ENCODE data around the gene LILRB4.
A peak's percentile ranks its signal among the peaks of the same experiment; 100 is the strongest.

Gene LILRB4

DNA sequence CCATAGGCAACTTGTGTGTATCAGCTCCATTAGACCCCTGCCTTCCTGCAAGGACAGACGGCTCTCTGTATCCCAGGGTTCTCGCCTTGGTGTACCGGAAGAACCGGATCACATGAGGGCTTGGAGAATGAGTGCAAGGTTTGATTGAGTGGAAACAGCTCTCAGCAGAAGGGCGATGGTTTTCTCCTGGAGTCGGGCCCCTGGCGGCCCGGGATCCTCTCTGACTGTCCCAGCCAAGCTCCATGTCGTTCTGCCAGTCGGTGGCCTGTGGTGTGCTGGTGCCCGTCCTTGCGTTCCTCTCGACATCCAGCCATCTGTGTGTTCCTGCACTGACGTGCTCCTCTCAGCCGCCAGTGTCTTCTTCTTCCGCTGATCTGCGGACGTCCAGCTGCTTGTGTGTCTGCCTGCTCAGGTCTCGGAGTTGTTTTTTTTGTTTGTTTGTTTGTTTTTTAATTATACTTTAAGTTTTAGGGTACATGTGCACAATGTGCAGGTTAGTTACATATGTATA lies 16.4 kb upstream of the LILRB4 start:
- 98% methylated on average over 14 of the region's 19 CpGs for WGBS (ENCODE audit: insufficient coverage)
- Histone ChIP-seq H3K9me3 (ENCODE audit: control extremely low read depth in 1 of 5, control insufficient read depth in 4 of 5, insufficient read depth in 2 of 5, low read depth in 1 of 5, low read length in 4 of 5) (no peaks in the 10 kb centered on the region), H3K27ac (ENCODE audit: insufficient read depth in 1 of 2, low read depth in 1 of 2, low read length in 2 of 2, poor library complexity in 1 of 2, severe bottlenecking in 2 of 2) (no peak overlapping the region), H3K4me3 (ENCODE audit: control insufficient read depth in 1 of 7, extremely low read depth in 1 of 7, insufficient read depth in 4 of 7, low read depth in 2 of 7, low read length in 6 of 7) (no peak overlapping the region), H3K27me3 (replicated peaks in 2 of 5; ENCODE audit: control insufficient read depth in 4 of 5, insufficient read depth in 5 of 5, low read length in 4 of 5) (peaks cover 0 to 2% (median 0%) of the 10 kb centered on the region in 5 experiments), H3K4me1 (ENCODE audit: control extremely low read depth in 1 of 4, control insufficient read depth in 4 of 4, insufficient read depth in 4 of 4, low read length in 3 of 4) (peaks cover 0 to 5% (median 1%) of the 10 kb centered on the region in 4 experiments), H3K36me3 (ENCODE audit: control insufficient read depth in 4 of 4, insufficient read depth in 4 of 4, low read length in 3 of 4) (no peaks in the 10 kb centered on the region)
- ChIA-PET POLR2A (no interaction called here), CTCF (no interaction called here)
- DNase-seq = no peak

DNA sequence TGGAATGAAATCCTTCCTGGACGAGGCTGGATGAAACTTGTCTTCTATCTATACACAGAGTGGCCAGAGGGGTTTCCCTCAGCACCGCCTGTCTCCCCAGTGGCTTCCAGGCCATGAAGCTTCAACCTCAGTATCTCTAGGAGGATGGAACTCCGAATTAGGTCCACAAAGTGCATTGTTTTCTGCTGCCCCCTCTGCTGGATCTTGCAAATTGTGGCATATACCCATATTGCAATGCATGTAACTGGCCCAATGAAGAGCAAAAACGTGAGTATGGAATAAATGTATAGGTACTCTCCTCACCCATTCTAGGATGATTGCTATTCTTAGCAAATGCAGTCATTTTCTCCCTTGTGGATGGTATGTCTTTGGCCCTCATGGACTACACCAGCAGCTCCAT lies 14.7 kb upstream of the LILRB4 start:
- peaks cover 0 to 2% (median 0%) of the 10 kb centered on the region in 5 experiments for H3K27me3 ChIP-seq (replicated peaks in 2 of 5; ENCODE audit: control insufficient read depth in 4 of 5, insufficient read depth in 5 of 5, low read length in 4 of 5)
- H3K9me3 ChIP-seq (ENCODE audit: control extremely low read depth in 1 of 5, control insufficient read depth in 4 of 5, insufficient read depth in 2 of 5, low read depth in 1 of 5, low read length in 4 of 5) = no peaks in the 10 kb centered on the region
- ChIA-PET CTCF (interaction anchor here (0.6 to 1.0 kb wide), 2 partner anchors 50 to 168 kb away, joined by 3 read pairs; no protein-coding TSS in a partner anchor), POLR2A (no interaction called here)
- no peaks in the 10 kb centered on the region for H3K36me3 ChIP-seq (ENCODE audit: control insufficient read depth in 4 of 4, insufficient read depth in 4 of 4, low read length in 3 of 4)
- peaks cover 0 to 1% (median 0%) of the 10 kb centered on the region in 4 experiments for H3K4me1 ChIP-seq (ENCODE audit: control extremely low read depth in 1 of 4, control insufficient read depth in 4 of 4, insufficient read depth in 4 of 4, low read length in 3 of 4)
- peak in 1 of 3 donors; percentile 11 for DNase-seq
- no peak overlapping the region for H3K4me3 ChIP-seq (ENCODE audit: control insufficient read depth in 1 of 7, extremely low read depth in 1 of 7, insufficient read depth in 4 of 7, low read depth in 2 of 7, low read length in 6 of 7)
- WGBS (ENCODE audit: insufficient coverage) = 73% methylated on average over 3 of the region's 4 CpGs
- no peak overlapping the region for H3K27ac ChIP-seq (ENCODE audit: insufficient read depth in 1 of 2, low read depth in 1 of 2, low read length in 2 of 2, poor library complexity in 1 of 2, severe bottlenecking in 2 of 2)

DNA sequence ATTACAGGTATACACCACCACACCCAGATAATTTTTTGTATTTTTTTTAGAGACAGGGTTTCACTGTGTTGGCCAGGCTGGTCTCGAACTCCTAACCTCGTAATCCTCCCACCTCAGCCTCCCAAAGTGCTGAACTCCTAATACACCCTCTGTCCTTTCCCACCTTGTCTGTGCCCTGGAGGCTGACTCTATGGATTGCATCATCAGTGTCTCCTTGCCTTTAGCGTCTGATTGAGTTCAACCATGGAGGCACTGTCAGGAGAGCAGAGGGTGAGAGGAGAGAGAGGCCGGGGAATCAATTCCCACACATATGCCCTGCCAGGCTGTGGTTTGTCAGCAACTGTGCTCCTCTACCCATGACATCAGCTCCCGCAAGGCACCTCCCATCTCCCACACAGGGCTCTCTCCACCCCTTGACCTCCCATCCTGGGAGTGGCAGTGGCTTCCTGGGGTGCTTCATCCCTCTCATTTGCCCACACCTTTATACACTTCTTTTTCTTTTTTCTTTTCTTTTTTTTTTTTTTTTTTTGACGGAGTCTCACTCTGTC lies 12.6 kb upstream of the LILRB4 start:
- Histone ChIP-seq H3K4me3 (ENCODE audit: control insufficient read depth in 1 of 7, extremely low read depth in 1 of 7, insufficient read depth in 4 of 7, low read depth in 2 of 7, low read length in 6 of 7) (no peak overlapping the region), H3K36me3 (ENCODE audit: control insufficient read depth in 4 of 4, insufficient read depth in 4 of 4, low read length in 3 of 4) (no peaks in the 10 kb centered on the region), H3K27me3 (replicated peaks in 2 of 5; ENCODE audit: control insufficient read depth in 4 of 5, insufficient read depth in 5 of 5, low read length in 4 of 5) (peaks cover 0 to 2% (median 0%) of the 10 kb centered on the region in 5 experiments), H3K9me3 (ENCODE audit: control extremely low read depth in 1 of 5, control insufficient read depth in 4 of 5, insufficient read depth in 2 of 5, low read depth in 1 of 5, low read length in 4 of 5) (no peaks in the 10 kb centered on the region), H3K4me1 (ENCODE audit: control extremely low read depth in 1 of 4, control insufficient read depth in 4 of 4, insufficient read depth in 4 of 4, low read length in 3 of 4) (no peaks in the 10 kb centered on the region), H3K27ac (ENCODE audit: insufficient read depth in 1 of 2, low read depth in 1 of 2, low read length in 2 of 2, poor library complexity in 1 of 2, severe bottlenecking in 2 of 2) (no peak overlapping the region)
- DNase-seq = no peak
- 96% methylated on average over 4 of the region's 6 CpGs for WGBS (ENCODE audit: insufficient coverage)
- ChIA-PET CTCF (interaction anchor here (1.3 to 6.9 kb wide), 3 partner anchors 11 to 169 kb away, joined by 3 to 60 read pairs (median 4); no protein-coding TSS in a partner anchor), POLR2A (interaction anchor here (0.6 kb wide), 1 partner anchor 513 kb away, joined by 3 read pairs; the partner anchor contains the start of gene CNOT3)

DNA sequence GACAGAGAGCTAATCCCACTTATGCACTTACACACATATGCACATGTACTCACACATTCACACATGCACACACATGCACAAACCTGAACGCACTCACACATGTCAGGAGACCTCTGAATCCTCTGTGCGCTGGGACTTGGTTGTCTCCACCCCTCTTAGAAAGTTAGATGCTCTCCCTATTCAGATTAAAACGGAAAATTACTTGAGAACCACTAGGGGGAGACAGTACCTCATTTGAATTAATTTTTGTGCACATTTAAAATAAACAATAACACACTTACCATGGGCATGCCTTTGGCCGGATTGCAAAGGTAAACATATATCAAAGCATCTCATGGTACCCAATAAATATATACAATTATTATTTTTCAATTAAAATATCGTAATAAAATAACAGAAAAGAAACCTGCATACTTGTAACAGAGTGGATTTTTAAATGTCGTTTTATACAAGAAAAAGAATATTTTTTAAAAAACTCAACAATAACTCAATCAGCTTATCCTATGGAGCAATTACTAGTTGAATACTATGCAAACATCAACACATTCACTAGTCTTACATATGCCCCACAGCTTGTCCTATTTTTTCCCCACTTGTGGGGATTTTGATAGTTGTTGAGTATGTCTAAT lies 9.5 kb upstream of the LILRB4 start:
- Histone ChIP-seq H3K27ac (ENCODE audit: insufficient read depth in 1 of 2, low read depth in 1 of 2, low read length in 2 of 2, poor library complexity in 1 of 2, severe bottlenecking in 2 of 2) (no peak overlapping the region), H3K4me1 (ENCODE audit: control extremely low read depth in 1 of 4, control insufficient read depth in 4 of 4, insufficient read depth in 4 of 4, low read length in 3 of 4) (no peaks in the 10 kb centered on the region), H3K4me3 (ENCODE audit: control insufficient read depth in 1 of 7, extremely low read depth in 1 of 7, insufficient read depth in 4 of 7, low read depth in 2 of 7, low read length in 6 of 7) (no peak overlapping the region), H3K36me3 (ENCODE audit: control insufficient read depth in 4 of 4, insufficient read depth in 4 of 4, low read length in 3 of 4) (no peaks in the 10 kb centered on the region), H3K27me3 (replicated peaks in 2 of 5; ENCODE audit: control insufficient read depth in 4 of 5, insufficient read depth in 5 of 5, low read length in 4 of 5) (peaks cover 0 to 3% (median 0%) of the 10 kb centered on the region in 5 experiments), H3K9me3 (ENCODE audit: control extremely low read depth in 1 of 5, control insufficient read depth in 4 of 5, insufficient read depth in 2 of 5, low read depth in 1 of 5, low read length in 4 of 5) (no peaks in the 10 kb centered on the region)
- 18% methylated on average over 2 of the region's 6 CpGs for WGBS (ENCODE audit: insufficient coverage)
- DNase-seq = peak; percentile 43 to 67 (median 60)
- ChIA-PET POLR2A (no interaction called here), CTCF (interaction anchor here (0.8 to 6.9 kb wide), 16 partner anchors 9 to 507 kb away, joined by 3 to 60 read pairs (median 4); partner anchors contain the start of gene LILRB4)

DNA sequence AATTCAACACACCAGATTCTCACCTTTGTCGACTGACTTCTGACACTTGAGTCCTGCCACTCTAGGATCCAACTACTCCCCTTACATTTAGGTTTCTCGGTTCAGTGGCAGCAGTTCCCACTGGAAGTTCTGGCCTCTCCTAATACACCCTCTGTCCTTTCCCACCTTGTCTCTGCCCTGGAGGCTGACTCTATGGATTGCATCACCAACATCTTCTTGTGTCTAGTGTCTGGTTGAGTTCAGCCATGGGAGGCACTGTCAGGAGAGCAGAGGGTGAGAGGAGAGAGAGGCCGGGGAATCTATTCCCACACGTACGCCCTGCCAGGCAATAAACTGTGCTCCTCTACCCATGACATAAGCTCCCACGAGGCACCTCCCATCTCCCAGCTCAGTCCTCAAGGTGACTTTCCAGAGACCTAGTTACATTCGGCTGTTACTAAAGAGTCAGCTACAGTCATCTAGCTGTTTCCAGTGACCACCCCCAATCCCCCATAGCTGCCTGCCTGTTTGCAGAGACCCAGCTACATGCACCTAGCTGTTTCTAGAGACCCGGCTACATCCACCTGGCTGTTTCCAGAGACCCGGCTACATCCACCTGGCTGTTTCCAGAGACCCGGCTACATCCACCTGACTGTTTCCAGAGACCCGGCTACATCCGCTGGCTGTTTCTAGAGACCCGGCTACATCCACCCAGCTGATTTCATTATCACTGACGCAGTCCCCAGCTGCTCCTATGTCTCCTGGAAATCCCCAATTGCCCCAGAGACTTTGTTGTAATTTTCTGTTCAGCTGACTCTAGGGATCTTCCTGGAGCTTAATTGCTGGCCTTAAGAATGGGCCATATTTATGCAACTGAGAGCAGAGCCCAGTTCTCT lies 8.1 kb upstream of the LILRB4 start:
- DNase-seq = no peak
- H3K4me3 ChIP-seq (ENCODE audit: control insufficient read depth in 1 of 7, extremely low read depth in 1 of 7, insufficient read depth in 4 of 7, low read depth in 2 of 7, low read length in 6 of 7) = no peak overlapping the region
- WGBS (ENCODE audit: insufficient coverage) = 91% methylated on average over 7 of the region's 14 CpGs
- peaks cover 0 to 3% (median 0%) of the 10 kb centered on the region in 5 experiments for H3K27me3 ChIP-seq (replicated peaks in 2 of 5; ENCODE audit: control insufficient read depth in 4 of 5, insufficient read depth in 5 of 5, low read length in 4 of 5)
- no peaks in the 10 kb centered on the region for H3K4me1 ChIP-seq (ENCODE audit: control extremely low read depth in 1 of 4, control insufficient read depth in 4 of 4, insufficient read depth in 4 of 4, low read length in 3 of 4)
- peaks cover 0 to 2% (median 0%) of the 10 kb centered on the region in 5 experiments for H3K9me3 ChIP-seq (ENCODE audit: control extremely low read depth in 1 of 5, control insufficient read depth in 4 of 5, insufficient read depth in 2 of 5, low read depth in 1 of 5, low read length in 4 of 5)
- ChIA-PET CTCF (interaction anchor here (0.7 to 6.9 kb wide), 5 partner anchors 14 to 506 kb away, joined by 3 to 60 read pairs (median 4); no protein-coding TSS in a partner anchor), POLR2A (no interaction called here)
- H3K27ac ChIP-seq (ENCODE audit: insufficient read depth in 1 of 2, low read depth in 1 of 2, low read length in 2 of 2, poor library complexity in 1 of 2, severe bottlenecking in 2 of 2) = no peak overlapping the region
- no peaks in the 10 kb centered on the region for H3K36me3 ChIP-seq (ENCODE audit: control insufficient read depth in 4 of 4, insufficient read depth in 4 of 4, low read length in 3 of 4)

DNA sequence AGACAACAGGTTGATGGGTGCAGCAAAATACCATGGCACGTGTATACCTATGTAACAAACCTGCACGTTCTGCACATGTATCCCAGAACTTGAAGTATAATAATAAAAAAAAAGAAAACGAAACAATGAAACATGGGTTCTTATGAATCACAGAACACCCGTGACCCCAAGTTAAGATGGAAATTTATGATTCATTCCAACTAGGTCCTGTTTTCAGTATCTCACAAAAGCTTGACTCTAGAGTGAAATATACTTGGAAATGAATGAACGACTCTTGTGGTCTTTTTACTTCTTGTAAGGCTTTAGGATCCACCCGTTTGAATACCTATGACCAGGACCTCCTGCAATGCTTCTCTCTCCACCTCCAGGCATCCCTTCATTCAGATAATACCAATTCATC lies 3.5 kb upstream of the LILRB4 start:
- no peaks in the 10 kb centered on the region for H3K36me3 ChIP-seq (ENCODE audit: control insufficient read depth in 4 of 4, insufficient read depth in 4 of 4, low read length in 3 of 4)
- H3K27me3 ChIP-seq (replicated peaks in 2 of 5; ENCODE audit: control insufficient read depth in 4 of 5, insufficient read depth in 5 of 5, low read length in 4 of 5) = peaks cover 0 to 3% (median 0%) of the 10 kb centered on the region in 5 experiments
- CTCF ChIA-PET = no interaction called here
- H3K4me1 ChIP-seq (ENCODE audit: control extremely low read depth in 1 of 4, control insufficient read depth in 4 of 4, insufficient read depth in 4 of 4, low read length in 3 of 4) = peaks cover 0 to 10% (median 6%) of the 10 kb centered on the region in 4 experiments
- H3K27ac ChIP-seq (ENCODE audit: insufficient read depth in 1 of 2, low read depth in 1 of 2, low read length in 2 of 2, poor library complexity in 1 of 2, severe bottlenecking in 2 of 2) = no peak overlapping the region
- WGBS (ENCODE audit: insufficient coverage) = 95% methylated on average over 5 of the region's 6 CpGs
- no peak overlapping the region for H3K4me3 ChIP-seq (ENCODE audit: control insufficient read depth in 1 of 7, extremely low read depth in 1 of 7, insufficient read depth in 4 of 7, low read depth in 2 of 7, low read length in 6 of 7)
- POLR2A ChIA-PET = no interaction called here
- H3K9me3 ChIP-seq (ENCODE audit: control extremely low read depth in 1 of 5, control insufficient read depth in 4 of 5, insufficient read depth in 2 of 5, low read depth in 1 of 5, low read length in 4 of 5) = peaks cover 0 to 2% (median 0%) of the 10 kb centered on the region in 5 experiments
- no peak for DNase-seq
